ENCODE data around the gene LAMTOR2.

- TF ChIP-seq USF2 (IDR thresholded peaks at IDR 0.05; ENCODE audit: low read depth, low read length) (no peak), CEBPB (IDR thresholded peaks at IDR 0.05; ENCODE audit: low read depth, low read length) (no peak)
Observed at GRCh38 chr1:156021093-156021428, 33.5 kb upstream of the LAMTOR2 start.
